Fibroblast of skin of back (primary cell): ENCODE measurements around the gene GTF3C2.
"Not testable (repeated sequence)": the region's sequence is repeated elsewhere in the genome, so short reads cannot be mapped to it uniquely, and the experiment has no call there.

Experiments
- DNase-seq: peaks from one replicate; pipeline ENCODE4 v3.0.0-alpha.2; 2013

Gene GTF3C2

DNA sequence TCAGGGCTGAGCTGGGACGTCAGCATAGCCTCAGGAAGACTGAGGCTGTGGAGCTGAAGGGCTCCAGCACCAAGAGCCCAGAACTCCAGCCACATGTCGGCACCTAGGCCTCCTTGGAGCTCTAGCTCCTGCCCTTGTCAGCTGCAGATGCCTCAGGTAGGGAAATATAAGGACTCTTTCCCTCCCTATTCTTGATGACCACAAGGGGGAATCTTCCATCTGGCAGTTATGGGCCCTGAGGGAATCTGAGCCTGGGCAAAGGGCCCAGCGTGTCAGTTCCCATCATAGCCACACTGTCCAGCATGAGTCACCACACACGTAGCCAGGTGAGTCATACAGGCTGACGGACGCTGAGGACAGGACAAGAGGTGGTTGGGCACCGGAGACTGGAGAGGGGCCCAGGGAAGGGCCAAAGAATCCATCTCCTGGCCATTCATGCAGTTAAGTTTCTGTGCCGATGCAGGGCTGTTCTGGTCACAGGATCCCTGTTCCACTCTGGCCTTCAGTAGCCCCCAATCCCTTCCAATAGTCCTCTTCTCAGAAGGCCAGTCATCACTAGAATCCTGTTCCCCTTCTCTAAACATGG, 35.5 kb downstream of the GTF3C2 start:
- peak; percentile 96 for DNase-seq

DNA sequence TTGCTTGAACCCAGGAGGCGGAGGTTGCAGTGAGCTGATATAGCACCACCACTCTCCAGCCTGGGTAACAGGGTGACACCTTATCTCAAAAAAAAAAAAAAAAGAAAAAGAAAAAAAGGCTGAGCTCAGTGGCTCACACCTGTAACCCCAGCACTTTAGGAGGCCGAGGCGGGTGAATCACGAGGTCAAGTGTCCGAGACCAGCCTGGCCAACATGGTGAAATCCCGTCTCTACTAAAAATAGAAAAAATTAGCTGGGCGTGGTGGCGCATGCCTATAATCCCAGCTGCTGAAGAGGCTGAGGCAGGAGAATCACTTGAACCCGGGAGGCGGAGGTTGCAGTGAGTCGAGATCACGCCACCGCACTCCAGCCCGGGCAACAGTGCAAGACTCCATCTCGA, 36.7 kb downstream of the GTF3C2 start:
- not testable (repeated sequence) for DNase-seq

DNA sequence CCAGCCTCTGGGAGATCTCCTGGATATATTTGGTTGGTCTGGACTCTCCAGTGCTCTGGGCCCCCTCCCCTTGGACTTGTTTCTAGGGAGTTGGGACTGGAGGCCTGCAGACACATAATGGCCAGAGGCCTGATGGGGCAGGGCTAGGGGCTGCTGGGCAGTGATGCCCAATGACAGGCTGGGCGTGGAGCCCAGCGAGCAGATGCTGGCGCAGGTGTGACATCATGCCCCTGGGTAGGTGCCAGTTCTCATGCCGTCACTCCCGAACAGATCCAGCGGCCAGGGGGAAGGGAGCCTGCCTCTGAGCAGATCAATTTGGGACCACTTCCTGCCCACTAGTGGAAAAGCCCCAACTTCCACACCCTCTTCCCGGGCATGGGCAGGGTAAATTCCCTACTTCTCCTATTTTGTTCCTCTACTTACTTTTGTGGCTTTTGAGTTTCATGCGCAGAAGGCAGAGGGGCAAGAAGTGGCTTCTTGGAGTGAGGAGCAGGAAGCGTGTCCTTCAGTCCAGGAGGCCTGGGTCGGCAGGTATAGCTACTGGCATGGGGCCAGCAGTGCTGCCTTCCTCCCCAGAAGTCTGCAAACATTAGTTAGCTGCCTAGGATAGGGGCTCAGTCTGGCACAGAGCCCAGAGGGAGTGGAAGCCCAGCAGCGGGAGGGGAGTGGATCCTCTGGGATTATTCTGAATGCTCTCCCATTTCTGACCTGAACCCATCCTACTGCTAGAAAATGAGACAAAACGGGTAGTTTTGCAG, 39.7 kb downstream of the GTF3C2 start:
- DNase-seq: no peak

DNA sequence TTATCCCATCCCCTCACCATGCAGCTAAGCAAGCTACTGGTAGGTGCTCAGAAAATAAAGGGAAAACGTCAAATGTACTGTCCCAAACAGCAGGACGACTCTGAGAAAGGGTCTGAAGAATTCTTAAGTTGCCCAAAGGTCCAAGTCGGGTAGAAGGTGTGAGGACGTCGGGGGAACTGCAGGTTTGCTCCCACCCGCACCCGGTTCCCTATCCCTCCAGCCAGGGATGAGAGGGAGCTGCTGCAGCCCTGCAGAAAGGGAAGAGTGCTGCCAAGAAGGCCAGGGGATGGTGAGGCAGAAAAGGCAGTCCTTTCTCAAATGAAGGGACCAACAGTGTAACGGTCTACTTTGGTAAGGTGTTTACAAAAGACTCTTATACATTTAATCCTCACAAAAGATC, 41.4 kb downstream of the GTF3C2 start:
- no peak for DNase-seq

DNA sequence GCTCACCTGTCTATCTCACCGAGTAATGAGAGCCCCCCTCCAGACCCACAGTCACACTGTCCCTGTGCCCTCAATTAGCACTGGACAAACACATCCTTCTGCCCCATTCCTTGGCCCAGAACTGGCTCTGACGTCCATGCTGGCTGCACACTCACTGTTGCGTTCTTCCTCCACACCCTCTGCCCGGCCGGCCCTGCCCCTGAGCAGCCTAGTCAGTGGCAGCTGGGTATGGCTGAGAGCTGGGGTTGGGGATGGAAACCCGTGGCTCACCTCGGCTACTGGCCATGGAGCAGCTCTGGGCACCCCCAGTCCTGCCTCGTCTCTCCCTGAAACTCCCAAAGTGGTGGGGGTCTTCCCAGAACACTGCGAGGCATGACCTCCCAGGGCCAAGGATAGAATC, 41.9 kb downstream of the GTF3C2 start:
- DNase-seq: no peak

DNA sequence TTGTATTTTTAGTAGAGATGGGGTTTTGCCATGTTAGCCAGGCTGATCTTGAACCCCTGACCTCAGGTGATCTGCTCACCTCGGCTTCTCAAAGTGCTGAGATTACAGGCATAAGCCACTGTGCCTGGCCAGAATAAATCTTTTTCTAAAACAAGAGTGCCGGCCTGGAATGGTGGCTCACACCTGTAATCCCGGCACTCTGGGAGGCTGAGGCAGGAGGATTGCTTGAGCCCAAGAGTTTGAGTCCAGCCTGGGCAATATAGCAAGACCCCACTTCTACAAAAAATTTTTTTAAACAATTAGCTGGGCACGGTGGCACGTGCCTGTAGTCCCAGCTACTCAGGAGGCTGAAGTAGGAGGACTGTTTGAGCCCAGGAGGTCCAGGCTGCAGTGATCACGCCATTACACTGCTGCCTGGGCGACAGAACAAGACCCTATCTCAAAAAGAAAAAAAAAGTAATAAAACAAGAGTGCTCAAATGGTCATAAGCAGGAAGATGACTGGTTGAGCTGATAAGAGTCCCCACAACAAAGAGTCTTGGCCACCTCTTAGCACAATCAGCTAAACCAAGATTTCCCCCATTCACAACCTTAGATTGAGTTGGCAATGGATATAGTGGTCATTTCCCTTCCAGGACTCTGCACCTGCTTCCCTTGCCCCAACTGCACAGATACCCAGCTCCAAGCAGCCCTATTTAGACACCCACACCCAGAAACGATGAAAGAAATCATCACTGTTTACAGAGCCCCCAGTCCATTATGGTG, 42.5 kb downstream of the GTF3C2 start:
- DNase-seq: no peak

DNA sequence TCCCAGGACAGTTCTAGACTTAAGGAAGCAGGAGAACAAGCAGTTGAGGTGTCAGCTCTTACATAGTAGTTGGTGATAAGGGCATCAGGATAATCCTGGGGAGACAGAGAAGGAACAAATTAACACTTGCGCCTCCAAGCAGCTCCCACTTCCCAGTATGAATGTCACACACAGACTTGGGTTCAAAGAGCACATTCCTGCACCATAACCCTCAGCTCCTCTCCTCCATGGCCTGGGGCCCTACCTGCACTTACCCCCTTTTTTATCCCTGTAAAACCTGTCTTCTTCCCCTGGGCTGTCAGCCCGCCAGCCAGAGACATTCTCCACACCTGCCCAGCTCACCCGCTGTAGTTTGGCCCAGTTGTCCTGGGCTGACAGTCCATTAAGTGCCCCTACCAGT, 44.4 kb downstream of the GTF3C2 start:
- no peak for DNase-seq

DNA sequence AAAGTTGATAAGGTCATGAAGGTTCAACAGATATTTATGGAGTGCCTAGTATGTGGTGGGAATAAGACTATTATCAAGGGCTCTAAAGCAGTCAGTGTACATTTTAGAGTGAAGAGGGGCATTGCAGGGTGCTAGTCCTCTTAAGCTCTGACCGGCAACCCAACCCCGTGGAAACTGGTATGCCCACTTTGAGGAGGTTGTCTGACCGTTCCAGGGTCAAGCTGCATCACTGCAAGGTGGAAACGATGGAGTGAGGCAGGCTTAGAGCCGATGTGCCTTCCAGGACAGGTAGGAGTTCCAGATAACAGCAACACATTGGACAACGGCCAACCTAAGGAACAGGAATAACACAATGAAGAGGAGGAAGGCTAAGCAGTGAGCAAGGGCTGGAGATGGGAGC, 46.9 kb downstream of the GTF3C2 start:
- DNase-seq: no peak

DNA sequence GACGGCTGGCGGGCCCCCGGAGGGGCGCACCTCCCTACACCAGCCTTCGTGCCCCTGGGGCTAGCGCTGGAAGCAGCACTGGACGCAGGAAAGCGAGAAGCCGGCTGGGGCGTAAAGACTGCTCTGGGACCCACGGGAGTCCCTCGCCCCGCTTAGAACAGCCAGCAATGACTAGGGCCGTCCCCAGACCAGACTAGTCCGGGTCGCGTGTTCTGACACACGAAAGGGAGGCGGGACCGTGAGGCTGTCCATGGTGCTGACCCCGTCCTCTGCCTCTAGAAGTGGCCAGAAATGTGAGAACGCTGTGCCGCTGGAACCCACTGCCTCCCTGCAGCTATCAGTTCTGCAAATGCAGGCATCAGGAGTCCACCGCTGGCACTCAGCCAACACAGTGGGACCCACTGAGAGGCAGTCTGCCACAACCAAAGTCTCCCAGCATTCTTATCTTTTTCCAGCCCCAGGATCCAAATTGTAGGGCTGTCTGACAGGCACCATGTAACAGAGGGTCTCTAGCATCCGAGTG, 48.1 kb downstream of the GTF3C2 start, which contains the start of gene UCN:
Gene UCN, minus strand, starts transcription at position 87 of the 523 bp plus-strand sequence. CDS start 550 bp downstream, outside the sequence.
- DNase-seq: peak; percentile 47

DNA sequence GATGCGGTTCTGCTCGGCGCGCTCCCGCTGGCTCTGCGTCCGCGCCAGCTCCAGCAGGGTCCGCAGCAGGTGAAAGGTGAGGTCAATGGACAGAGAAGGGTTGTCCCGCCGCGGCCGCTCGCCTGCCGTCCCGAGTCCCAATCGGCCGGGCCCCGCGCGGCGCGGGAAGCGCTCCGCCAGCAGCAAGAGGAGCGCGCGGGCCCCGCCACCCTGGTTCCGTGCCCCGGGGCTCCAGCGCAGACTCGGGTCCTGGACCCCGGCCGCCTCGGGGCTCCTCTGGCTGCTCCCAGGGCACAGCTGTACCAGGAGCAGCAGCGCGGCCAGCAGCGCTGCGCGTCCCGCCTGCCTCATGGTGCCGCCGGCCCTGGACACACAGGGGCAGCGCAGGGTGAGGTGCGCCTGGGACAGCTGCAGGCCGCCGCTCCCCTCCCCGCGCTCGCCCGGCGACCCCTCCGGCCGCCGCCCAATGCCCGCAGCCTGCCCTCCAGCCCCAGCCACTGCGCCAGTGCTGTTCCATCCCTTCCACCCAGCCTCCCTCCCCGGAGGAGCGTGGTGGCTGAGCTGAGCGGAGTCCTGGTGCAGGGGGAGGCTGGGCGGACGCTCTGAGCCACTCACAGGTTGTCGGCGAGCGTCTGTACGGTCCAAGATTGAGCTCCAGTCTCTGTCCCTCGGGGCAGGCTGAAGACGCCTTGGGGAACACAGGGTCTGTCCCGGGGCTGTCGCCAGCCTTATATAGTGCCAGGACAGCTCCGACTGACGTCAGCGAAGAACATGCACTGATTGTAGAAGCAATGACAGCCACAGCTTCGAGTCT, 48.8 kb downstream of the GTF3C2 start:
- DNase-seq: no peak

DNA sequence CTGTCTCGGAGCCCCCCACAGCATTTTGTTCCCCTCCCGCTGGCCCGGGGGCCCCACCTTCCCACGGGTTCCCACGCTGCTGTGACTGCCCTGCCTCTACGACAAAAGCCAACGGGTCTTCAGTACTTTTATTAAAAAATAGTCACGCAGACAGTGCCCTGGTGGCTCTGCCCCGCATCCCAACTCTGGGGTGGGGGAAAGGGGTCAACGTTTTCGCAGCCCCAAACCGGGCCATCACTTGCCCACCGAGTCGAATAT, 49.3 kb downstream of the GTF3C2 start:
- no peak for DNase-seq

DNA sequence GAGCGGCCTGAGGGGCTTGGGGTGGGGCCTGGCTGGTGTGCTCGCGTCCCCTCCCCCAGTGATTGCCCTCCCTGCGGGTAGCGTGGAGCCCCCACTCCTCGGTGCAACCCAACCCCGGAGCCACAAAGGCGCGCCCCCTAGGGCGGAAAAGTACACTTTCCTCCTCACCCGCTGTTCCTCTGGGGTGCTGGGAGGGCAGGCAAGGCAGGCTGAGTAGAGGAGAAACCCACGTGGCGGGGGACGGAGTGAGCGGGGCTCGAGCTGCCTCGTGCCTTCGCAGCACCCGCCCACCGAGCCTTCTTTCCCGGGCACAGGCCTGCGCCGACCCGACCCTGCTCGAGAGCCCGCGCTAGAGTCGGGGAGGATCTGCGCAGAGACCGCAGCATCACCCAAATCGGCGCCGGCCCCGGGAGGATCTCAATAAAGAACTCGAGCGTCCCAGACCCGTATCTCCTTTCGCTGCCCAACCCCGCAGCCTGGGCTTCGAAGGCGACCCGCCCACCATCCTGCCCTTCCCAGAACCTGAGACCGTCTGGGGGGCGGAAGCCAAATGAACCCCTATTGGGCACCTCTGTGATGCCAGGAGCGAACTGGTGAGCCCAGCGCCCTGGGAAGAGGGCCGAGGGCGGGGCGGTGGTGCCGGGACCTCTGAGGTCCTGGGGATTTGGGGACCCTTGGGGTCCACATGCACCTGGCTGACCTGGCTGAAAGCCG, 49.8 kb downstream of the GTF3C2 start:
- no peak for DNase-seq

DNA sequence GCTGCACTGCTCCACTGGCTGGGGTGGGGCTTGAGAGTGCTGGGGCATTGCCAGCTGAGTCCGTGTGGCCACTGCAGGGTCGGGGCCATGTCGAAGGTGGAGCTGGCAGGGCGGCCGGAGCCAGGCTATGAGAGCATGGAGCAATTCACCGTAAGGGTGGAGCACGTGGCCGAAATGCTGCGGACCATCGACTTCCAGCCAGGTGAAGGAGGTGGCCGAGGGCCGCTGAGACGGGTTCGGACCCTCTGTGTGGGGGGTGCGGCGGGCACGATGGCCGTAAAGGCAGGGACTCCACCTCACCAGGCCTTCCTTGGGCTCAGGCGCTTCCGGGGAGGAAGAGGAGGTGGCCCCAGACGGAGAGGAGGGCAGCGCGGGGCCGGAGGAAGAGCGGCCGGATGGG, 50.4 kb downstream of the GTF3C2 start:
- no peak for DNase-seq

DNA sequence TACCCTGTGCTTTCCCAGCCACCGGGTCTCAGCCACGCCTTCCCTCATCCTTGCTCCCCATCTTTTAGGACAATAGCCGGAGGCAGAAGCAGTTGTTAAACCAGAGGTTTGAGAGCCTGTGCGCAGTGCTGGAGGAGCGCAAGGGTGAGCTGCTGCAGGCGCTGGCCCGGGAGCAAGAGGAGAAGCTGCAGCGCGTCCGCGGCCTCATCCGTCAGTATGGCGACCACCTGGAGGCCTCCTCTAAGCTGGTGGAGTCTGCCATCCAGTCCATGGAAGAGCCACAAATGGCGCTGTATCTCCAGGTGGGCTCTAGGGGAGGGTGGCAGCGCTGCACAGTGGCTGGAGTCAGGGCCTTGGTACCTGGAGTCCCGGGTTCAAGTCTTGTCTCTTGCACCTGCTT, 51.0 kb downstream of the GTF3C2 start:
- DNase-seq: no peak

DNA sequence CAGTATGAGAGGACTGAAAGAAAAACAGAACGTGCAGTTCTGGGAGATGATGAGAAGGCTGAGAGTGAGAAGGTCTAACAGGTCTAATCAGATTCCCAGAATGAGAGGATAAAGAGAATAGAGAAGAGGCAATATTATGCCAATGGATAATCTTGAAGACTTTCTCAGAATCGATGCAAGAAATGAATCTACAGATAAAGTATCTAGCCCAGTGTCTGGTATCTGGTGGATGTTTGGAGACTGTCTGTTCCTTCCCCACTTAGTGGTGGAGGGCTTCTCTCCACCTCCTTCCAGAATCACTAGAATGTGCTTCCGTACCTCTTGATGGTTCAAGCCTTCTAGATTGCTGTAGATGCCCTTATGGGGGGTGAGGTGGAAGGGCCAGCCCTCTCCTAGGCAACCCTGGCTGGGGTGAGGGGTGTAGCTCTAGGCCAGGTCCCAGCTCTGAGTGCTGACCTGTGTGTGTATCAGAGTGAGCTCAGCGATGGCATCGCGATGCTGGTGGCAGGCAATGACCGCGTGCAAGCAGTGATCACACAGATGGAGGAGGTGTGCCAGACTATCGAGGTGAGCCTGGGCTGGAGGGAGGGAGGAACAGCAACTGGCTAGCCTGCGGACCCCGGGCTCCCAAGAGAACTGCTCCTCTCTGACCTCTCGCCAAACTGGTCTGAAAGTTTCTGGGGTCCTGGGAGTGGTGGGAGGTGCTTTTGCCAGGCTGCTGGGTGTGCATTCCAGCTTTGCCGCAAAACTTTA, 51.9 kb downstream of the GTF3C2 start:
- no peak for DNase-seq

DNA sequence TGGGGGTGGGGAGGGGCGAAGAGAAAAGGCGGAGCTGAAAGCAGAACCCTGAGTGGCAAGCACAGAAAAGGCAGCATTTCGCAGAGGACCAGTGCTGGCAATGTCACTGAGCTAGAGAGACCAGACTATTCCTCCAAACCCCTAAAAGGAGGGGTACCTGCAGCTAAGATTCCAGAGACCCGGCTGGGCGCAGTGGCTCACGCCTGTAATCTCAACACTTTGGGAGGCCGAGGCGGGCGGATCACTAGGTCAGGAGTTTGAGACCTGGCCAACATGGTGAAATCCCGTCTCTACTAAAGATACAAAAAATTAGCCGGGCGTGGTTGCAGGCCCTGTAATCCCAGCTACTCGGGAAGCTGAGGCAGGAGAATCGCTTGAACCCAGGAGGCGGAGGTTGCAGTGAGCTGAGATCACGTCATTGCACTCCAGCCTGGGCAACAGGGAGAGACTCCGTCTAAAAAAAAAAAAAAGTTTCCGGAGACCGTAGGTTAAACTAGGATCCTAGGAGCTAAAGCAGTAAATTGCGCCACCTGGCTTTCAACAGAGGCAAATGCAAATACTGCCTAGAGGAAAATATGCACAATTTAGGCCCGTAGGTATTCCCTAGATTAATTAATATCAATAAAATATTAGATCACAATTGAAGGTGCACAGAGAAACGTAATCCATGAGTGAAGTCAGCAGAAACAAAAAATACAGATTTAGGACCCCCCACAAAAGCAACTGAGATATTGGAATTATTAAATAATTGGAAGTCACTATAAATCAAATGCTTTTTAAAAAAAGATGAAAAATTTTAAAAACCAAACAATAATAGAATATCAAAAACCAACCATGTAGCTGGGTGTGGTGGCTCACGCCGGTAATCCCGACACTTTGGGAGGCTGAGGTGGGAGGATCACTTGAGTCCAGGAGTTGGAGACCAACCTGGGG, 53.2 kb downstream of the GTF3C2 start:
- DNase-seq: peak; percentile 77

DNA sequence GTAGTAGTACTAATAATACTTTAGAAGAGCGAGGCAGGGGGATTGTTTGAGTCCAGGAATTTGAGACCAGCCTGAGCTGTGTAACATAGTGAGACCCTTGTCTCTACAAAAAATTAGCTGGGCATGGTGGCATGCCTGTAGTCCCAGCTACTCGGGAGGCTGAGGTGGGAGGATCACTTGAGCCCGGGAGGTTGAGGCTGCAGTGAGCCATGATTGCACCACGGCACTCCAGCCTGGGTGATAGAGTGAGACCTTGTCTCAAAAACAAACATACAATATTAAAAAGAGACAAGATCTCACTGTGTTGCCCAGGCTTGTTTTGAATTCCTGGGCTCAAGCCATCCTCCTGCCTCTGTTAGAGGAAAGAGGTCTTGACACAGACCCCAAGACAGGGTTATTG, 56.0 kb downstream of the GTF3C2 start:
- not testable (repeated sequence) for DNase-seq

DNA sequence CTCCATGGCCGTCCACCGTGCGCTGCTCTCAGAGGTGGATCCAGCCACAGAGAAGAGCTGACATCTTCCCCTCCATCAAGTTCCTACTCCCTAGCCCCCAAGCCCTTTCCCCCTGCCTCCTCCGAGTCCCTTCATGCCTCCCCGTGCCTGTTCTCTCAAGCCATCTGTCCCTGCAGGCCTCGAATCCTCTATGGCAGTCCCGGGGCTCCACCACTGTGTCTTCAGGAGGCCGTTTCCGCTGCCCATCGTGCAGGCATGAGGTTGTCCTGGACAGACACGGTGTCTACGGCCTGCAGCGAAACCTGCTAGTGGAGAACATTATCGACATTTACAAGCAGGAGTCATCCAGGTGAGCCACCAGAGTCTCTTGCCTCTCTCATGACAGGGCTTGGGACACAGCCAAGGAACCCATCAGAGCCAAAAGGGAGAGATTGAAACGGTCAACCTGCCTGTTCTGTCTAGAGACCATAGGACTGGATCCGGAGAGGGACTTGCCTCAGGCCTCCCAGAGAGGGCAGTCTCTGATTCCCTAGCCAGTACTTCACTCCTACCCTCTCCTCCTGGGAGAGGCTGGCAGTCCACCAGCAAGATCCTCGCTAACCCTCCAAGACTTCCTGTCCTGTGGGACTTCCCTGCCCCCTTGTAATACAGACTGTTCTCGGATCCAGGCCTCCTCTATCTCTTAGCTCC, 58.0 kb downstream of the GTF3C2 start:
- DNase-seq: no peak

DNA sequence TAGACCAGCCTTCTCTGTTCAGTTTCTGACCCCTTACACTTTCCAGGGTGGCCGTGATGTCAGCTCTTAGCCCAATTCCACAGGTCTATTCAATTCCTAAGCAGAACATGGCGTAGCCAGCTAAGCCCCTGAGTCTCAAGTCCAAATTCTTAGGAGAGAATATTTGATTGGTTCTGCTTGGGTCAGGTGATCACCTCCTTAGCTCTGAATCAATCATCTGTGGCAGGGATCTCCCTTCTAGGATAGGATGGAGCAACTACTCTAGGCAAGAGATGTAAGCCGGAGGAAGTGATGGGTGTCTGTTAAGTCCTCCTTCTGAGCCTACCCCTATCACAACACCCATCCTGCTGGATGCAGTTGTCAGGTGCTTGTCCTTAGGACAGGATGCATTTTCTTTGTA, 59.4 kb downstream of the GTF3C2 start:
- no peak for DNase-seq

DNA sequence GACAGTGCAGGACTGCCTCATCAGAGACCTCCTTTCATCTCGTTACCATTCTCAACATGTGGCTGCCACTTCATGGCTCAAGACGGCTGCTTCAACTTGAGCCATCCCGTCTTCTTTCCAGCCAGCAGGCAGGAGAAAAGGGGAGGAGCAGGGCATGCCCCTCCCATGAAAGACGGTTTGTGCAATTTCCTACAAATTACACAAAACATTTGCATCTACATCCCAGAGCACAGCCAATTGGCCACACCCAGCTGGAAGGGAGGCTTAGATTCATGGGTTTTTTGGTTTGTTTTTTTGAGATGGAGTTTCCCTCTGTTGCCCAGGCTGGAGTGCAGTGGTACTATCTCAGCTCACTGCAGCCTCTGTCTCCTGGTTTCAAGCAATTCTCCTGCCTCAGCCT, 60.1 kb downstream of the GTF3C2 start:
- DNase-seq: no peak
